Transverse colon (tissue), 4 donors: ENCODE measurements around the gene SERPINF2. TPM values are rescaled to one million over a fixed set of nuclear protein-coding genes. Genes with fewer than 3 reads are reported as not detected.
"Not testable (repeated sequence)": the region's sequence is repeated elsewhere in the genome, so short reads cannot be mapped to it uniquely, and the experiment has no call there.

Experiments used
- DNase-seq: peaks from one replicate; pipeline ENCODE4 v3.0.0-alpha.2; 2019
- H3K27ac ChIP-seq, 4 donors: fragments of 200-600 bp; sonication (generic); 2 replicates each; pipeline ENCODE4 v1.5.1; 2016 to 2018; ENCODE audit warnings: inconsistent platforms in 4 of 4
- H3K27me3 ChIP-seq: fragments of 200-600 bp; sonication (generic); 2 replicates; pipeline ENCODE4 v1.5.1; 2017; ENCODE audit warnings: inconsistent platforms
- H3K36me3 ChIP-seq, 4 donors: fragments of 200-600 bp; sonication (generic); 2 replicates each; pipeline ENCODE4 v1.5.1; 2017 to 2019; ENCODE audit warnings: inconsistent platforms in 4 of 4
- H3K4me1 ChIP-seq, 4 donors: fragments of 200-600 bp; sonication (generic); 2 replicates each; pipeline ENCODE4 v1.5.1; 2017 to 2020; ENCODE audit warnings: inconsistent platforms in 4 of 4
- H3K4me3 ChIP-seq, 4 donors: fragments of 200-600 bp; sonication (generic); 1 replicate in 1 of 4; 2 replicates in 3 of 4; pipeline versions ENCODE4 v1.5.1 to v1.6.1; 2017 to 2019; ENCODE audit warnings: inconsistent platforms in 4 of 4
- H3K9me3 ChIP-seq, 2 donors: fragments of 200-600 bp; sonication (generic); 2 replicates each; pipeline ENCODE4 v1.5.1; 2017 to 2019; ENCODE audit warnings: inconsistent platforms in 2 of 2
- CTCF ChIP-seq, 5 experiments: fragments of 200-600 bp in 3 of 5; fragments of 450-650 bp in 2 of 5; sonication (generic) in 3 of 5; IDR thresholded peaks; 1 replicate in 2 of 5; 2 replicates in 3 of 5; pipeline ENCODE4 v1.5.1; 2016 to 2017; ENCODE audit warnings: antibody characterized with exemption in 5 of 5, inconsistent platforms in 3 of 5, mild to moderate bottlenecking in 2 of 5, moderate library complexity in 1 of 5
- EP300 ChIP-seq: sonication (generic); formaldehyde crosslinking; IDR thresholded peaks from one replicate; pipeline ENCODE4 v1.6.1; 2017; ENCODE audit warnings: antibody characterized with exemption, low read depth
- POLR2A ChIP-seq: fragments of 450-650 bp; IDR thresholded peaks from one replicate; pipeline ENCODE4 v1.6.1; 2016; ENCODE audit warnings: antibody characterized with exemption, mild to moderate bottlenecking, moderate library complexity
- POLR2AphosphoS5 ChIP-seq, 3 donors: sonication (generic); formaldehyde crosslinking; IDR thresholded peaks; one replicate each; pipeline ENCODE4 v1.6.1; 2016; ENCODE audit warnings: antibody characterized with exemption in 3 of 3
- WGBS, 2 donors: methylation state at CpG; one replicate each; pipeline ENCODE4 v1.1.5; 2018; ENCODE audit warnings: low coverage in 1 of 2; 5-methylcytosine and 5-hydroxymethylcytosine counted together
- in situ Hi-C, 4 donors: fragments of 200-750 bp; cut with MboI; loops; one replicate each; pipeline versions ENCODE4 v1.15.0 to v1.15.1; 2017; ENCODE audit warnings: low sequenced_read_pairs in 3 of 4, low pct_ligation_motif_present in 1 of 4, low pct_unique_long_range_greater_than_20kb in 1 of 4
- intact Hi-C: fragments of 100-400 bp; cut with DNase I; formaldehyde crosslinking; loops from one replicate; pipeline ENCODE4 v1.15.1; 2023; ENCODE audit warnings: low total_unique reads
- total RNA-seq, 4 donors: library from RNA; depleted of rRNA; stranded (reverse); fragments of >200 nt; gene quantifications; one replicate each; pipeline ENCODE4 v1.1.0, GENCODE V29; 2016

SERPINF2 gene
- total RNA-seq, result 10 to 100 TPM in 1 of 4 donors, 1 to 10 TPM in 2, not detected in 1; 3.2 to 10.5 (median 3.4) TPM

GRCh38 chr17:1742371-1743087, at the start of gene SERPINF2:
Gene SERPINF2, plus strand, starts transcription at chr17:1742871. Its CDS starts 2,125 bp downstream, at chr17:1744996.
- 37 to 49% methylated on average over 3 to 10 of the region's 10 CpGs for WGBS, 2 donors
- H3K36me3 ChIP-seq, result peaks cover 0 to under 1% (median 0%) of the 10 kb centered on the region in 4 donors
- no peak within 1 kb of the TSS for H3K4me3 ChIP-seq
- H3K4me1 ChIP-seq, result peaks cover 0 to 14% (median 5%) of the 10 kb centered on the region in 4 donors
- H3K9me3 ChIP-seq, result no peaks in the 10 kb centered on the region
- in situ Hi-C loops, result no loop called here
- DNase-seq, result no peak
- TF ChIP-seq POLR2A (no peak), POLR2AphosphoS5 (IDR thresholded peaks at IDR 0.05) (no peak), EP300 (no peak), CTCF (IDR thresholded peaks at IDR 0.05) (no peak)
- H3K27ac ChIP-seq, result no peak within 1 kb of the TSS
- H3K27me3 ChIP-seq, result no peaks in the 10 kb centered on the region
- intact Hi-C loops, result no loop called here

- DNase-seq, result no peak
- in situ Hi-C loops, result loop anchor here in 2 of 4 donors (25.0 kb wide), 2 partner anchors 169 to 344 kb away; partner anchors contain the start of genes DPH1 (in 1 of the 2), OVCA2 (in 1 of the 2) and RTN4RL1 (in 1 of the 2)
- WGBS, 2 donors, result 85 to 93% methylated on average over 5 to 7 of the region's 7 CpGs
Measured at GRCh38 chr17:1693339-1693738, 49.3 kb upstream of the SERPINF2 start.

GRCh38 chr17:1695365-1695764, 47.3 kb upstream of the SERPINF2 start:
- H3K4me3 ChIP-seq, result no peak overlapping the region
- H3K9me3 ChIP-seq, result no peaks in the 10 kb centered on the region
- in situ Hi-C loops (loop anchor here in 2 of 4 donors (25.0 kb wide), 2 partner anchors 167 to 342 kb away; partner anchors contain the start of genes DPH1 (in 1 of the 2), OVCA2 (in 1 of the 2) and RTN4RL1 (in 1 of the 2)), intact Hi-C loops (no loop called here)
- H3K27me3 ChIP-seq, result no peaks in the 10 kb centered on the region
- H3K27ac ChIP-seq, result no peak overlapping the region
- H3K4me1 ChIP-seq, result no peaks in the 10 kb centered on the region
- DNase-seq, result no peak
- WGBS, 2 donors, result 87 to 100% methylated on average over 1 to 8 of the region's 8 CpGs
- no peaks in the 10 kb centered on the region for H3K36me3 ChIP-seq
- TF ChIP-seq POLR2A (no peak), CTCF (IDR thresholded peaks at IDR 0.05) (no peak), POLR2AphosphoS5 (IDR thresholded peaks at IDR 0.05) (no peak), EP300 (no peak)

More at GRCh38 chr17:1693339-1693738, 49.3 kb upstream of the SERPINF2 start:
- no peak overlapping the region for H3K4me3 ChIP-seq
- H3K27me3 ChIP-seq, result no peaks in the 10 kb centered on the region
- H3K4me1 ChIP-seq, result no peaks in the 10 kb centered on the region
- no peaks in the 10 kb centered on the region for H3K9me3 ChIP-seq
- TF ChIP-seq POLR2A, result no peak
- TF ChIP-seq CTCF (IDR thresholded peaks at IDR 0.05), result no peak
- no peak for TF ChIP-seq POLR2AphosphoS5 (IDR thresholded peaks at IDR 0.05)
- no peak for TF ChIP-seq EP300
- no peaks in the 10 kb centered on the region for H3K36me3 ChIP-seq
- intact Hi-C loops, result no loop called here
- H3K27ac ChIP-seq, result no peak overlapping the region

- TF ChIP-seq POLR2AphosphoS5 (IDR thresholded peaks at IDR 0.05) (no peak), EP300 (no peak), POLR2A (no peak), CTCF (IDR thresholded peaks at IDR 0.05) (no peak)
- Histone ChIP-seq H3K36me3 (no peaks in the 10 kb centered on the region), H3K27ac (no peak overlapping the region), H3K4me1 (no peaks in the 10 kb centered on the region), H3K9me3 (no peaks in the 10 kb centered on the region), H3K27me3 (no peaks in the 10 kb centered on the region), H3K4me3 (no peak overlapping the region)
- intact Hi-C loops, result no loop called here
- in situ Hi-C loops, result loop anchor here in 2 of 4 donors (25.0 kb wide), 2 partner anchors 165 to 340 kb away; partner anchors contain the start of genes DPH1 (in 1 of the 2), OVCA2 (in 1 of the 2) and RTN4RL1 (in 1 of the 2)
- DNase-seq, result no peak
- 53% methylated on average over 5 of the region's 5 CpGs; no CpG with 5 or more reads in 1 of the 2 donors for WGBS, 2 donors
Measured at GRCh38 chr17:1697681-1698080, 45.0 kb upstream of the SERPINF2 start.

- H3K4me1 ChIP-seq, intact Hi-C loops, DNase-seq, H3K4me3 ChIP-seq, H3K36me3 ChIP-seq, H3K27me3 ChIP-seq, H3K27ac ChIP-seq, H3K9me3 ChIP-seq: not testable (repeated sequence)
- in situ Hi-C loops, result loop anchor here in 3 of 4 donors (25.0 kb wide), 3 partner anchors 112 to 337 kb away; partner anchors contain the start of genes DPH1 (in 2 of the 3), OVCA2 (in 2 of the 3) and RTN4RL1 (in 2 of the 3)
- WGBS, 2 donors, result 83 to 89% methylated on average over 4 to 5 of the region's 5 CpGs
Measured at GRCh38 chr17:1699891-1700290, 42.8 kb upstream of the SERPINF2 start.
